Activated B cell treated with CpG ODN at 0.5 μM for 24 hours (primary cell): ENCODE results near the gene TCF7L2. TPM values are rescaled to one million over a fixed set of nuclear protein-coding genes. Genes with fewer than 3 reads are reported as not detected.

Source experiments
- ATAC-seq: fragments of 200-7000 bp; cut with Tn5 transposase; one replicate; pipeline ENCODE4 v1.10.0; 2021; ENCODE audit warnings: low read depth, mild to moderate bottlenecking, moderate library complexity
- CTCF ChIA-PET: fragments of 350-600 bp; sonication (Branson Sonifier 250); formaldehyde crosslinking; loops from one replicate; lab custom pipeline; 2021; ENCODE audit warnings: antibody characterized with exemption; lab: Charles Lee
- POLR2A ChIA-PET: fragments of 350-600 bp; sonication (Branson Sonifier 250); formaldehyde crosslinking; loops from one replicate; lab custom pipeline; 2021; ENCODE audit warnings: antibody characterized with exemption; lab: Charles Lee
- DNase-seq: peaks from one replicate; pipeline ENCODE4 v3.0.0; 2022
- H3K27ac Mint-ChIP-seq: one replicate; pipeline ENCODE4 v1.8.0; 2020; ENCODE audit warnings: mixed read lengths
- H3K27me3 Mint-ChIP-seq: one replicate; pipeline ENCODE4 v1.8.0; 2021; ENCODE audit warnings: mixed read lengths
- H3K36me3 Mint-ChIP-seq: one replicate; pipeline ENCODE4 v1.8.0; 2021; ENCODE audit warnings: low read depth, mixed read lengths
- H3K4me1 Mint-ChIP-seq: one replicate; pipeline ENCODE4 v1.8.0; 2021; ENCODE audit warnings: mixed read lengths
- H3K4me3 Mint-ChIP-seq: one replicate; pipeline ENCODE4 v1.8.0; 2020; ENCODE audit warnings: mild to moderate bottlenecking, mixed read lengths
- H3K9me3 Mint-ChIP-seq: one replicate; pipeline ENCODE4 v1.8.0; 2020; ENCODE audit warnings: mixed read lengths
- CTCF ChIP-seq: fragments of 200-600 bp; IDR thresholded peaks from one replicate; pipeline ENCODE4 v1.8.0; 2022; ENCODE audit warnings: antibody characterized with exemption, mild to moderate bottlenecking
- intact Hi-C: fragments of 100-400 bp; cut with micrococcal nuclease; formaldehyde crosslinking; loops from one replicate; pipeline ENCODE4 v1.15.1; 2024
- total RNA-seq: library from RNA; stranded (reverse); gene quantifications from 2 replicates; pipeline ENCODE4 v1.2.3, GENCODE V29; 2022

Gene TCF7L2
- total RNA-seq, 1 donor from 2014 or later, result 2.2 TPM

GRCh38 chr10:113142601-113143362 is 192.7 kb downstream of the TCF7L2 start:
- no peak for TF ChIP-seq CTCF
- Mint-ChIP-seq H3K36me3 (no peaks in the 10 kb centered on the region), H3K27me3 (no peaks in the 10 kb centered on the region), H3K9me3 (no peaks in the 10 kb centered on the region), H3K4me3 (no peak overlapping the region), H3K4me1 (no peaks in the 10 kb centered on the region), H3K27ac (no peak overlapping the region)
- ChIA-PET CTCF (no interaction called here), POLR2A (no interaction called here)
- intact Hi-C loops, result no loop called here
- no peak for ATAC-seq
- no peak for DNase-seq

- CTCF ChIA-PET, result no interaction called here
- intact Hi-C loops, result no loop called here
- no peak overlapping the region for H3K4me3 Mint-ChIP-seq
These were observed 194.5 kb downstream of the TCF7L2 start for GRCh38 chr10:113144576-113144975.

GRCh38 chr10:113148071-113148825 is 198.2 kb downstream of the TCF7L2 start:
- CTCF ChIA-PET, result no interaction called here
- Mint-ChIP-seq H3K27me3 (no peaks in the 10 kb centered on the region), H3K9me3 (no peaks in the 10 kb centered on the region), H3K4me1 (no peaks in the 10 kb centered on the region), H3K27ac (no peak overlapping the region), H3K36me3 (no peaks in the 10 kb centered on the region), H3K4me3 (no peak overlapping the region)
- ATAC-seq (no peak), DNase-seq (no peak)
- no peak for TF ChIP-seq CTCF
- intact Hi-C loops, result no loop called here
- POLR2A ChIA-PET, result no interaction called here

More at GRCh38 chr10:113144576-113144975, 194.5 kb downstream of the TCF7L2 start:
- no peaks in the 10 kb centered on the region for H3K27me3 Mint-ChIP-seq
- no peaks in the 10 kb centered on the region for H3K4me1 Mint-ChIP-seq
- DNase-seq, result no peak
- POLR2A ChIA-PET, result no interaction called here
- no peak overlapping the region for H3K27ac Mint-ChIP-seq
- ATAC-seq, result no peak
- no peaks in the 10 kb centered on the region for H3K9me3 Mint-ChIP-seq
- TF ChIP-seq CTCF, result no peak
- no peaks in the 10 kb centered on the region for H3K36me3 Mint-ChIP-seq

GRCh38 chr10:113148901-113149300 is 198.9 kb downstream of the TCF7L2 start:
- no peaks in the 10 kb centered on the region for H3K4me1 Mint-ChIP-seq
- ChIA-PET POLR2A (no interaction called here), CTCF (no interaction called here)
- TF ChIP-seq CTCF, result no peak
- no peak for ATAC-seq
- H3K27ac Mint-ChIP-seq, result no peak overlapping the region
- no peaks in the 10 kb centered on the region for H3K9me3 Mint-ChIP-seq
- DNase-seq, result no peak
- intact Hi-C loops, result no loop called here
- no peaks in the 10 kb centered on the region for H3K36me3 Mint-ChIP-seq
- H3K27me3 Mint-ChIP-seq, result no peaks in the 10 kb centered on the region
- H3K4me3 Mint-ChIP-seq, result no peak overlapping the region

- intact Hi-C loops, result no loop called here
- TF ChIP-seq CTCF, result no peak
- Mint-ChIP-seq H3K27ac (no peak overlapping the region), H3K9me3 (no peaks in the 10 kb centered on the region), H3K27me3 (no peaks in the 10 kb centered on the region), H3K36me3 (no peaks in the 10 kb centered on the region), H3K4me1 (no peaks in the 10 kb centered on the region), H3K4me3 (no peak overlapping the region)
- ChIA-PET CTCF (no interaction called here), POLR2A (no interaction called here)
- ATAC-seq (no peak), DNase-seq (no peak)
These were observed 199.6 kb downstream of the TCF7L2 start for GRCh38 chr10:113149626-113150025.
